IMR-90 (cell line): ENCODE results near the gene SMAP1. TPM values are rescaled to one million over a fixed set of nuclear protein-coding genes. Genes with fewer than 3 reads are reported as not detected.

Source experiments
- ATAC-seq: fragments of 200-7000 bp; cut with Tn5 transposase; 2 replicates; pipeline ENCODE4 v1.9.1; 2020; ENCODE audit warnings: low read depth, mild to moderate bottlenecking, moderate library complexity
- BruUV-seq: library from RNA; stranded (reverse); fragments of 400-500 nt; replicated peaks from 2 replicates; lab custom pipeline; 2021; lab: Mats Ljungman, UMichigan
- CTCF ChIA-PET: fragments of 300-600 bp; formaldehyde crosslinking; extraction: SDS; loops from one replicate; lab custom pipeline; 2021; ENCODE audit warnings: antibody characterized with exemption; lab: Yijun Ruan, JAX
- POLR2A ChIA-PET: fragments of 300-600 bp; sonication (Branson Sonifier 250); formaldehyde crosslinking; loops from one replicate; lab custom pipeline; 2022; ENCODE audit warnings: antibody characterized with exemption; ENCODE audit not compliant: unreplicated experiment; lab: Charles Lee
- DNase-seq: peaks from one replicate; pipeline ENCODE4 v3.0.0; 2013
- H2AFZ ChIP-seq: replicated peaks from 2 replicates; pipeline ENCODE3; 2013; ENCODE audit warnings: low read length, mild to moderate bottlenecking; ENCODE audit not compliant: poor library complexity
- H2AK5ac ChIP-seq: 2 replicates; pipeline ENCODE4 v1.6.1; 2013; ENCODE audit warnings: low read depth, low read length, inconsistent platforms
- H2AK9ac ChIP-seq: replicated peaks from 2 replicates; pipeline ENCODE3; 2013; ENCODE audit warnings: mild to moderate bottlenecking, low read depth, low read length, moderate library complexity; ENCODE audit not compliant: poor library complexity
- H2BK120ac ChIP-seq: 2 replicates; pipeline ENCODE4 v1.6.1; 2013; ENCODE audit warnings: low read depth, low read length, inconsistent platforms
- H2BK15ac ChIP-seq: 3 replicates; pipeline ENCODE4 v1.6.1; 2013; ENCODE audit warnings: low read depth, low read length, inconsistent platforms
- H2BK20ac ChIP-seq: 2 replicates; pipeline ENCODE4 v1.6.1; 2013; ENCODE audit warnings: low read depth, mild to moderate bottlenecking, inconsistent platforms, low read length, moderate library complexity
- H2BK5ac ChIP-seq: 2 replicates; pipeline ENCODE4 v1.6.1; 2013; ENCODE audit warnings: mild to moderate bottlenecking, low read depth, low read length, inconsistent platforms; ENCODE audit not compliant: poor library complexity, severe bottlenecking
- H3K14ac ChIP-seq: replicated peaks from 2 replicates; pipeline ENCODE4 v1.6.1; 2013; ENCODE audit warnings: low read depth, low read length, inconsistent platforms
- H3K18ac ChIP-seq: 2 replicates; pipeline ENCODE4 v1.6.1; 2013; ENCODE audit warnings: low read depth, low read length, control low read depth
- H3K23ac ChIP-seq: 2 replicates; pipeline ENCODE4 v1.6.1; 2013; ENCODE audit warnings: low read depth, low read length, inconsistent platforms
- H3K27ac ChIP-seq: 2 replicates; pipeline ENCODE4 v1.5.1; 2013; ENCODE audit warnings: mild to moderate bottlenecking, control low read depth, low read length; ENCODE audit not compliant: insufficient read depth
- H3K27me3 ChIP-seq: 2 replicates; pipeline ENCODE4 v1.6.1; 2013; ENCODE audit warnings: low read length; ENCODE audit not compliant: control insufficient read depth, insufficient read depth
- H3K36me3 ChIP-seq: 2 replicates; pipeline ENCODE4 v1.6.1; 2013; ENCODE audit warnings: low read length, mixed read lengths; ENCODE audit not compliant: control insufficient read depth, insufficient read depth
- H3K4ac ChIP-seq: 2 replicates; pipeline ENCODE4 v1.6.1; 2013; ENCODE audit warnings: low read depth, low read length, inconsistent platforms
- H3K4me1 ChIP-seq: 2 replicates; pipeline ENCODE4 v1.6.1; 2013; ENCODE audit warnings: low read length, mixed read lengths; ENCODE audit not compliant: control insufficient read depth, insufficient read depth
- H3K4me2 ChIP-seq: 2 replicates; pipeline ENCODE4 v1.6.1; 2013; ENCODE audit warnings: low read depth, mild to moderate bottlenecking, control low read depth, low read length, moderate library complexity
- H3K4me3 ChIP-seq: 2 replicates; pipeline ENCODE4 v1.5.1; 2013; ENCODE audit warnings: low read depth, mild to moderate bottlenecking, control low read depth, low read length, moderate library complexity; ENCODE audit not compliant: insufficient read depth
- H3K56ac ChIP-seq: 2 replicates; pipeline ENCODE4 v1.6.1; 2013; ENCODE audit warnings: low read length, inconsistent platforms; ENCODE audit not compliant: insufficient read depth; ENCODE audit errors: extremely low read depth
- H3K79me1 ChIP-seq, 2 experiments: 2 replicates each; pipeline ENCODE4 v1.6.1; 2013; ENCODE audit warnings: low read length in 2 of 2, inconsistent platforms in 1 of 2, low read depth in 1 of 2
- H3K9ac ChIP-seq: 2 replicates; pipeline ENCODE4 v1.6.1; 2013; ENCODE audit warnings: low read depth, low read length, control low read depth
- H3K9me1 ChIP-seq: 2 replicates; pipeline ENCODE4 v1.6.1; 2013; ENCODE audit warnings: low read length, inconsistent platforms; ENCODE audit not compliant: insufficient read depth
- H3K9me3 ChIP-seq: 2 replicates; pipeline ENCODE4 v1.6.1; 2013; ENCODE audit warnings: low read length; ENCODE audit not compliant: control insufficient read depth, insufficient read depth
- H4K20me1 ChIP-seq: 2 replicates; pipeline ENCODE4 v1.6.1; 2013; ENCODE audit warnings: low read length, inconsistent platforms; ENCODE audit not compliant: insufficient read depth
- H4K5ac ChIP-seq: 2 replicates; pipeline ENCODE4 v1.6.1; 2013; ENCODE audit warnings: mild to moderate bottlenecking, low read depth, low read length, control low read depth
- H4K8ac ChIP-seq, 2 experiments: 2 replicates each; pipeline ENCODE4 v1.6.1; 2013; ENCODE audit warnings: low read depth in 2 of 2, low read length in 2 of 2, control low read depth in 1 of 2, inconsistent platforms in 1 of 2
- H4K91ac ChIP-seq: 2 replicates; pipeline ENCODE4 v1.6.1; 2013; ENCODE audit warnings: low read depth, low read length, inconsistent platforms; ENCODE audit not compliant: insufficient read depth
- BHLHE40 ChIP-seq: fragments of 150-350 bp; IDR thresholded peaks from 2 replicates; pipeline ENCODE4 v1.6.1; 2016; ENCODE audit warnings: mild to moderate bottlenecking, low read depth, low read length
- CEBPB ChIP-seq: IDR thresholded peaks from 2 replicates; pipeline ENCODE4 v1.6.1; 2012; ENCODE audit warnings: low read depth, low read length, improper control_type of control experiment
- CHD1 ChIP-seq: IDR thresholded peaks from 2 replicates; pipeline ENCODE4 v1.6.1; 2012; ENCODE audit warnings: low read depth, low read length, improper control_type of control experiment
- CTCF ChIP-seq: conservative IDR thresholded peaks from 2 replicates; pipeline ENCODE4 v1.5.1; 2012; ENCODE audit warnings: mild to moderate bottlenecking, low read depth, low read length, improper control_type of control experiment
- ELK1 ChIP-seq: fragments of 150-350 bp; IDR thresholded peaks from 2 replicates; pipeline ENCODE4 v1.6.1; 2016; ENCODE audit warnings: low read depth, mild to moderate bottlenecking, low read length, moderate library complexity, borderline replicate concordance
- FOS ChIP-seq: fragments of 150-350 bp; IDR thresholded peaks from 2 replicates; pipeline ENCODE4 v1.6.1; 2016; ENCODE audit warnings: low read depth, low read length
- MAFK ChIP-seq: IDR thresholded peaks from 2 replicates; pipeline ENCODE4 v1.6.1; 2012; ENCODE audit warnings: low read depth, low read length, improper control_type of control experiment
- MAZ ChIP-seq: IDR thresholded peaks from 2 replicates; pipeline ENCODE4 v1.6.1; 2012; ENCODE audit warnings: low read depth, mild to moderate bottlenecking, low read length, improper control_type of control experiment, moderate library complexity, borderline replicate concordance
- MXI1 ChIP-seq: IDR thresholded peaks from 2 replicates; pipeline ENCODE4 v1.6.1; 2012; ENCODE audit warnings: low read depth, mild to moderate bottlenecking, low read length, moderate library complexity, borderline replicate concordance
- NFE2L2 ChIP-seq: fragments of 150-350 bp; IDR thresholded peaks from 2 replicates; pipeline ENCODE4 v1.6.1; 2016; ENCODE audit warnings: low read depth, mild to moderate bottlenecking, low read length
- POLR2A ChIP-seq: IDR thresholded peaks from 2 replicates; pipeline ENCODE4 v1.6.1; 2012; ENCODE audit warnings: mild to moderate bottlenecking, low read depth, low read length
- RAD21 ChIP-seq: IDR thresholded peaks from 2 replicates; pipeline ENCODE4 v1.6.1; 2012; ENCODE audit warnings: low read length, improper control_type of control experiment
- RCOR1 ChIP-seq: IDR thresholded peaks from 2 replicates; pipeline ENCODE4 v1.6.1; 2012; ENCODE audit warnings: mild to moderate bottlenecking, low read length, improper control_type of control experiment; ENCODE audit not compliant: insufficient replicate concordance
- RFX5 ChIP-seq: IDR thresholded peaks from 2 replicates; pipeline ENCODE4 v1.8.0; 2012; ENCODE audit warnings: low read depth, mild to moderate bottlenecking, low read length, moderate library complexity
- SMC3 ChIP-seq: fragments of 150-350 bp; IDR thresholded peaks from 2 replicates; pipeline ENCODE4 v1.6.1; 2016; ENCODE audit warnings: low read depth, mild to moderate bottlenecking, antibody characterized with exemption, low read length, moderate library complexity
- USF2 ChIP-seq: fragments of 150-350 bp; IDR thresholded peaks from 2 replicates; pipeline ENCODE4 v1.6.1; 2017; ENCODE audit warnings: mild to moderate bottlenecking, antibody characterized with exemption, low read length, low read depth
- WGBS, 2 experiments: methylation state at CpG; one replicate each; pipeline versions ENCODE4 v1.1.5 to v1.1.7; 2013; ENCODE audit warnings: missing lambda C conversion rate in 2 of 2; ENCODE audit not compliant: insufficient read length in 1 of 2; ENCODE audit errors: extremely low coverage in 2 of 2; 5-methylcytosine and 5-hydroxymethylcytosine counted together
- dilution Hi-C: fragments of 300-500 bp; cut with HindIII; formaldehyde crosslinking; loops from one replicate; pipeline ENCODE4 v1.14.3; 2018; ENCODE audit warnings: low sequenced_read_pairs; ENCODE audit not compliant: unreplicated experiment
- in situ Hi-C: fragments of 300-500 bp; cut with MboI; formaldehyde crosslinking; loops from 3 replicates; pipeline ENCODE4 v1.14.3; 2019; ENCODE audit warnings: low sequenced_read_pairs, inconsistent platforms, mixed read lengths
- intact Hi-C: fragments of 100-400 bp; cut with micrococcal nuclease; formaldehyde crosslinking; loops from 2 replicates; pipeline ENCODE4 v1.10.0; 2022
- polyA plus RNA-seq, 3 experiments: library from polyadenylated mRNA; depleted of rRNA; stranded (reverse); fragments of >200 nt; gene quantifications; 2 replicates each; pipeline ENCODE4 v1.2.3, GENCODE V29; 2012; ENCODE audit warnings: low replicate concordance in 1 of 3
- total RNA-seq: library from RNA; depleted of rRNA; stranded (reverse); fragments of >200 nt; gene quantifications from 2 replicates; pipeline ENCODE4 v1.2.3, GENCODE V29; 2012

SMAP1 gene
- total and polyA plus RNA-seq, 2 of the 4 experiments (the other 2 are of a cell fraction), result 14.8 to 16.7 TPM

GRCh38 chr6:70676821-70677220, 9.1 kb downstream of the SMAP1 start:
- POLR2A ChIA-PET, result no interaction called here
- Histone ChIP-seq H3K9me3 (no peaks in the 10 kb centered on the region), H4K20me1 (peaks cover 16% of the 10 kb centered on the region), H4K91ac (no peak overlapping the region), H3K4ac (no peak overlapping the region), H3K4me1 (peaks cover 2% of the 10 kb centered on the region; the same call in 1 of the 2 replicates), H3K4me2 (no peak overlapping the region), H3K23ac (no peak overlapping the region), H3K14ac (no peak overlapping the region), H3K79me1 (peaks cover 14 to 35% of the 10 kb centered on the region in 2 experiments), H2BK20ac (no peak overlapping the region), H4K8ac (no peak overlapping the region), H3K4me3 (no peak overlapping the region), H2AFZ (no peak overlapping the region), H3K27ac (no peak overlapping the region), H3K27me3 (no peaks in the 10 kb centered on the region), H2BK5ac (no peak overlapping the region), H3K9ac (no peak overlapping the region), H4K5ac (no peak overlapping the region), H2AK5ac (no peak overlapping the region), H3K18ac (no peak overlapping the region), H2BK15ac (no peak overlapping the region), H3K56ac (no peak overlapping the region), H2AK9ac (no peak overlapping the region), H3K36me3 (no peaks in the 10 kb centered on the region), H3K9me1 (peaks cover 9% of the 10 kb centered on the region; the same call in 1 of the 2 replicates), H2BK120ac (no peak overlapping the region)
- in situ Hi-C loops (loop anchor here (25.0 kb wide), 2 partner anchors 365 to 465 kb away; partner anchors contain the start of gene COL9A1), intact Hi-C loops (no loop called here), dilution Hi-C loops (no loop called here)
- TF ChIP-seq BHLHE40 (no peak), POLR2A (no peak), USF2 (no peak), RAD21 (no peak), RFX5 (no peak), MXI1 (no peak), MAZ (no peak), ELK1 (no peak), CTCF (no peak), MAFK (no peak), RCOR1 (no peak), NFE2L2 (no peak), SMC3 (no peak), FOS (no peak), CEBPB (no peak), CHD1 (no peak)
- no CpG with 5 or more reads among the region's 3 CpGs for WGBS, 2 experiments
- DNase-seq (no peak), ATAC-seq (no peak)
- CTCF ChIA-PET, result interaction anchor here (1.0 to 1.4 kb wide), 2 partner anchors 10 to 119 kb away, joined by 5 to 6 read pairs; no protein-coding TSS in a partner anchor
- no TSS peak for BruUV-seq
